ENCODE measurements around the gene CXorf58. TPM values are rescaled to one million over a fixed set of nuclear protein-coding genes. Genes with fewer than 3 reads are reported as not detected.

Gene CXorf58
- total RNA-seq, 1 experiment from 2014 or later: not detected

DNA sequence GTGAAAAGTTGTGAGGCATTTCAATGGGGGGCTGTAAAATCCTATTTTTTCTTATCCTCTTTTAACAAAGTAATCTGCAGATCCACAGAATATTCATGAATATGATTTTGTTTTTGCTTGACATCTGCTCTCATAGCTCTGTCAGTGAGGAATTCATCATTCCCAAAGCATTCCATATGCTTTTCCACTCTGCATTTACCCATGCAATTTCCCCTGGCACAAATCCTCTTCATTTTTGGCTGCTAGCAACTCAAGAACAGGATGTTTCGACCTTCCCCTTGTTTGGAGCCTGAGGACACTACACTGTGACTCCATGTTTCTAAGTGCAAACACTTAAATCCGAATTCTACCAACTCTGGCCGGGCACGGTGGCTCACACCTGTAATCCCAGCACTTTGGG is 70.7 kb downstream of the CXorf58 start:
- Histone ChIP-seq H3K9me3 (ENCODE audit: low read length) (no peaks in the 10 kb centered on the region), H3K4me3 (ENCODE audit: low read length) (no peak overlapping the region), H3K9me2 (replicated peaks; ENCODE audit: insufficient read depth, low read length) (no peaks in the 10 kb centered on the region), H3K4me1 (ENCODE audit: low read length) (no peaks in the 10 kb centered on the region), H3K79me2 (ENCODE audit: low read length) (no peaks in the 10 kb centered on the region), H2AFZ (ENCODE audit: low read length) (no peak overlapping the region), H3K27me3 (ENCODE audit: low read length) (no peaks in the 10 kb centered on the region), H4K20me1 (ENCODE audit: insufficient read depth, low read depth, low read length) (no peaks in the 10 kb centered on the region), H3K27ac (ENCODE audit: low read length) (no peak overlapping the region), H3K4me2 (ENCODE audit: low read depth, low read length, poor library complexity, severe bottlenecking) (no peak overlapping the region), H3K36me3 (ENCODE audit: insufficient read depth, low read length) (no peaks in the 10 kb centered on the region), H3K9ac (ENCODE audit: low read length) (no peak overlapping the region)
- DNase-seq: no peak

DNA sequence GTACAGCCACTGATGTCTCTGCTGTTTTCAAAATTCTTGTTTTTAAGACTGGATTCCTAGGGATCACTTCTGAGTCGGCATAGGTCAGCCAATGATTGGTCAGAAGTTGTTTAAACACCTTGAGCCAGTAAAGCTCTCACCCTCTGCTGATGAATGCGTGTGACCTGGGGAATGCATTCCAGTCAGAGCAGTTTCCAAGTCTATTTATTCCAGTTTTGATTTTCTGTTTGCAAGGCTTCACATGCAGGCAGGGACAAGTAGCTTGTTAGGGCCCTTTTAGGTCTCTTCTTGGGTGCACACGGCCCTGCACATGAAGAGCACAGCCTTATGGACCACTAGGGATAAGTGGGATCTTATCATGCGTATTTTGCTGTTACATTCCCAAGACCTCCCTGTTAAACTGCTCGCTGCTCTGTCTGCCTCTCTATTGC is 72.2 kb downstream of the CXorf58 start:
- no peak for DNase-seq
- 0 out of 2 replicates have a peak, but pooled peaks cover 5% of the 10 kb centered on the region for H3K79me2 ChIP-seq (ENCODE audit: low read length)
- H3K4me2 ChIP-seq (ENCODE audit: low read depth, low read length, poor library complexity, severe bottlenecking): no peak overlapping the region
- H3K4me1 ChIP-seq (ENCODE audit: low read length): no peaks in the 10 kb centered on the region
- no peaks in the 10 kb centered on the region for H3K9me3 ChIP-seq (ENCODE audit: low read length)
- H3K27ac ChIP-seq (ENCODE audit: low read length): no peak overlapping the region
- H3K4me3 ChIP-seq (ENCODE audit: low read length): no peak overlapping the region
- no peaks in the 10 kb centered on the region for H4K20me1 ChIP-seq (ENCODE audit: insufficient read depth, low read depth, low read length)
- no peaks in the 10 kb centered on the region for H3K9me2 ChIP-seq (replicated peaks; ENCODE audit: insufficient read depth, low read length)
- H3K36me3 ChIP-seq (ENCODE audit: insufficient read depth, low read length): peaks cover 4% of the 10 kb centered on the region; the same call in 1 of the 2 replicates
- H3K9ac ChIP-seq (ENCODE audit: low read length): no peak overlapping the region
- no peak overlapping the region for H2AFZ ChIP-seq (ENCODE audit: low read length)
- no peaks in the 10 kb centered on the region for H3K27me3 ChIP-seq (ENCODE audit: low read length)

DNA sequence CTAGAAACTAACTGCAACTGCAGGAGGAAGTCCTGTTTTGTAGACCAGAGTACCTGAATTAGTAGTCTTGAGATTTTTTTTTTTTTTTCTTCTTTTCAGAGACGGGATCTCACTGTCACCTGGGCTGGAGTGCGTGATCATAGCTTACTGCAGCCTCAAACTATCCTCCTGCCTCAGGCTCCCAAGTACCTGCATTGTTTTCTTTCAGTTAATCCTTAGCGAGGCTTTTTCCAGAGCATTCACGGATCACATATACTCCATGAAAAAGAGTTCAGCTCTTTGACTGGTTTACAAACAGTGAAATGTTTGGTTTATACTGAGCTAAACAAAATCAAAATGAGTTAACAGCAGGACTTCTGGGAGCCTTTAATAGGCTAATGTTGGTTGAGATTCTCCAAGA is 73.4 kb downstream of the CXorf58 start:
- Histone ChIP-seq H3K9ac (ENCODE audit: low read length) (no peak overlapping the region), H3K9me2 (replicated peaks; ENCODE audit: insufficient read depth, low read length) (no peaks in the 10 kb centered on the region), H4K20me1 (ENCODE audit: insufficient read depth, low read depth, low read length) (no peaks in the 10 kb centered on the region), H3K4me3 (ENCODE audit: low read length) (no peak overlapping the region), H3K4me1 (ENCODE audit: low read length) (no peaks in the 10 kb centered on the region), H3K79me2 (ENCODE audit: low read length) (peaks cover 7% of the 10 kb centered on the region; the same call in 1 of the 2 replicates), H3K36me3 (ENCODE audit: insufficient read depth, low read length) (peaks cover 7% of the 10 kb centered on the region; the same call in 1 of the 2 replicates), H3K27me3 (ENCODE audit: low read length) (no peaks in the 10 kb centered on the region), H3K9me3 (ENCODE audit: low read length) (no peaks in the 10 kb centered on the region), H2AFZ (ENCODE audit: low read length) (no peak overlapping the region), H3K27ac (ENCODE audit: low read length) (no peak overlapping the region), H3K4me2 (ENCODE audit: low read depth, low read length, poor library complexity, severe bottlenecking) (no peak overlapping the region)
- DNase-seq: no peak

DNA sequence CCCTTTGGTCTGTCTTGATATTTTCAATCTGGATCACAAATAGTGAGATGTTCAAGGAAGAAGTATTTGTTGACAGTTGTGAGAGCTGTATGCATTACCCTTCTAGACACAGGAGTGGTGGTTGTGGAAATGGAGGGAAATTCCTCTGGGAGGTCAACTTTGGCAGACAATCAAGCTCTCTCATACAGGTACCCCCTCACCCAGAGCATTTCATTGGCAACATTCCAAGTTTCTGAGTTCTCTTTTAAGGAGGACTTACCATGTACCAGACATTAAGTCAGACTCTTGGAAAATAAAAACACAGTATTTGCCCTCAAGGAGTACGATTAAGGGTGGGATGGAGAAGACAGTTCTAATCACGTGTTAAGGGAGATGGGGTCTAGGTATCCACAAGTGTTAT is 73.9 kb downstream of the CXorf58 start:
- Histone ChIP-seq H3K9me3 (ENCODE audit: low read length) (no peaks in the 10 kb centered on the region), H4K20me1 (ENCODE audit: insufficient read depth, low read depth, low read length) (no peaks in the 10 kb centered on the region), H3K27ac (ENCODE audit: low read length) (no peak overlapping the region), H3K79me2 (ENCODE audit: low read length) (peaks cover 12% of the 10 kb centered on the region), H3K4me3 (ENCODE audit: low read length) (no peak overlapping the region), H3K9me2 (replicated peaks; ENCODE audit: insufficient read depth, low read length) (no peaks in the 10 kb centered on the region), H3K4me1 (ENCODE audit: low read length) (no peaks in the 10 kb centered on the region), H3K9ac (ENCODE audit: low read length) (no peak overlapping the region), H2AFZ (ENCODE audit: low read length) (no peak overlapping the region), H3K27me3 (ENCODE audit: low read length) (no peaks in the 10 kb centered on the region), H3K4me2 (ENCODE audit: low read depth, low read length, poor library complexity, severe bottlenecking) (no peak overlapping the region), H3K36me3 (ENCODE audit: insufficient read depth, low read length) (peaks cover 12% of the 10 kb centered on the region; the same call in 1 of the 2 replicates)
- DNase-seq: peak; percentile 48

DNA sequence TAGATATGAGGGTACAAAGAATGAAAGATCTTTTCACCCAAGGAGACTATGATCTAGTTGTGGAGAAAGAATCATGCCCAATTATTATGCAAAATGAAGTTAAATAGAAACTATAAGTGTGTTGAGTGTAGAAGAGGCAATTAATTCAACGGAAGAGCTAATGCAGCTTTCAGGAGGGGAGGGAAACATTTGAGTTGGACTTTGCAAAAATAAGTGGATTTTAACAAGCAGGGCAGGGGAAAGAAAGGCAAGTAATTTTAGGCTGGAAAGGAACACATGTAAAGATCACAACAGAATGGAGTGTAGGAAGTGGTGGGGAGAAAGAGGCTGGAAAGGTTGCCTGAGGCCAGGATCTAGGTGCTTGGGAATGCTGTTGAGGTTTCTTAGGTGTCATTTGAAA is 75.1 kb downstream of the CXorf58 start:
- Histone ChIP-seq H3K4me3 (ENCODE audit: low read length) (no peak overlapping the region), H3K36me3 (ENCODE audit: insufficient read depth, low read length) (peaks cover 17% of the 10 kb centered on the region; the same call in 1 of the 2 replicates), H3K79me2 (ENCODE audit: low read length) (peaks cover 22% of the 10 kb centered on the region), H3K9ac (ENCODE audit: low read length) (no peak overlapping the region), H3K27me3 (ENCODE audit: low read length) (no peaks in the 10 kb centered on the region), H3K4me1 (ENCODE audit: low read length) (no peaks in the 10 kb centered on the region), H4K20me1 (ENCODE audit: insufficient read depth, low read depth, low read length) (no peaks in the 10 kb centered on the region), H3K9me3 (ENCODE audit: low read length) (no peaks in the 10 kb centered on the region), H3K9me2 (replicated peaks; ENCODE audit: insufficient read depth, low read length) (no peaks in the 10 kb centered on the region), H2AFZ (ENCODE audit: low read length) (no peak overlapping the region), H3K27ac (ENCODE audit: low read length) (no peak overlapping the region), H3K4me2 (ENCODE audit: low read depth, low read length, poor library complexity, severe bottlenecking) (no peak overlapping the region)
- no peak for DNase-seq

Other genes with a start within 250 kb of the CXorf58 start
- 64.6 and 66.2 TPM in 2 replicates for gene PRDX4, start 240.5 kb upstream of the CXorf58 start, total RNA-seq (2014; rRNA removed; shearing (Covaris generic); ENCODE audit: low replicate concordance)
- 24.6 and 27.8 TPM in 2 replicates for gene ACOT9, start 164.7 kb upstream of the CXorf58 start, total RNA-seq (2014; rRNA removed; shearing (Covaris generic); ENCODE audit: low replicate concordance)
- gene SAT1, start 124.8 kb upstream of the CXorf58 start, total RNA-seq (2014; rRNA removed; shearing (Covaris generic); ENCODE audit: low replicate concordance): 230 and 256 TPM in 2 replicates
- gene APOO, start 68 bp upstream of the CXorf58 start, total RNA-seq (2014; rRNA removed; shearing (Covaris generic); ENCODE audit: low replicate concordance): 27.3 and 37.4 TPM in 2 replicates
- 12.7 and 23.7 TPM in 2 replicates for gene KLHL15, start 119.2 kb downstream of the CXorf58 start, total RNA-seq (2014; rRNA removed; shearing (Covaris generic); ENCODE audit: low replicate concordance)
- gene EIF2S3, start 146.9 kb downstream of the CXorf58 start, total RNA-seq (2014; rRNA removed; shearing (Covaris generic); ENCODE audit: low replicate concordance): 160 and 198 TPM in 2 replicates
- gene ZFX, start 241.7 kb downstream of the CXorf58 start, total RNA-seq (2014; rRNA removed; shearing (Covaris generic); ENCODE audit: low replicate concordance): 26.4 and 44.2 TPM in 2 replicates